H1 (cell line): ENCODE measurements around the gene S100A6. TPM values are rescaled to one million over a fixed set of nuclear protein-coding genes. Genes with fewer than 3 reads are reported as not detected.

Source experiments
- GTF2F1 ChIP-seq: IDR thresholded peaks from 2 replicates; pipeline ENCODE4 v1.6.1; 2012; ENCODE audit warnings: low read depth, low read length, improper control_type of control experiment, borderline replicate concordance
- polyA plus RNA-seq, 7 experiments: library from polyadenylated mRNA; depleted of rRNA in 3 of 7; stranded (reverse) in 5 of 7; unstranded in 2 of 7; fragments of >200 nt in 5 of 7; fragments of 200-250 nt in 2 of 7; gene quantifications; 1 replicate in 5 of 7; 2 replicates in 1 of 7; 4 replicates in 1 of 7; pipeline versions ENCODE4 v1.2.1 to v1.2.3, GENCODE V29; 2011 to 2013; ENCODE audit warnings: missing spikeins in 2 of 7, mixed read lengths in 2 of 7
- total RNA-seq: library from RNA; stranded (reverse); fragmentation: NEBNext Ultra II Directional; extraction: Animal tissue kit (Norgen Biotek cat#: 25700); gene quantifications from 2 replicates; pipeline ENCODE4 v1.2.1, GENCODE V29; 2021

The S100A6 gene
- total and polyA plus RNA-seq, 2 of the 8 experiments (the other 6 are each of a cell fraction or from before 2014, with no cell fraction given), result 11.1 to 63.0 TPM

- TF ChIP-seq GTF2F1, result no peak
Measured at GRCh38 chr1:153568367-153569099, 32.7 kb upstream of the S100A6 start (continued).
